Pulmonary artery endothelial cell (primary cell): Measurements from ENCODE around the gene MFAP5. TPM values are rescaled to one million over a fixed set of nuclear protein-coding genes. Genes with fewer than 3 reads are reported as not detected.
"Not testable (repeated sequence)": the region's sequence is repeated elsewhere in the genome, so short reads cannot be mapped to it uniquely, and the experiment has no call there.

Source experiments
- DNase-seq: peaks from one replicate; pipeline ENCODE4 v3.0.0-alpha.2; 2011; ENCODE audit warnings: low read depth, low spot score
- total RNA-seq: library from RNA; depleted of rRNA; stranded (reverse); fragments of >200 nt; gene quantifications from 2 replicates; pipeline ENCODE4 v1.2.3, GENCODE V29; 2014

Gene MFAP5
- total RNA-seq, 1 donor from 2014 or later = 0.20 TPM

DNA sequence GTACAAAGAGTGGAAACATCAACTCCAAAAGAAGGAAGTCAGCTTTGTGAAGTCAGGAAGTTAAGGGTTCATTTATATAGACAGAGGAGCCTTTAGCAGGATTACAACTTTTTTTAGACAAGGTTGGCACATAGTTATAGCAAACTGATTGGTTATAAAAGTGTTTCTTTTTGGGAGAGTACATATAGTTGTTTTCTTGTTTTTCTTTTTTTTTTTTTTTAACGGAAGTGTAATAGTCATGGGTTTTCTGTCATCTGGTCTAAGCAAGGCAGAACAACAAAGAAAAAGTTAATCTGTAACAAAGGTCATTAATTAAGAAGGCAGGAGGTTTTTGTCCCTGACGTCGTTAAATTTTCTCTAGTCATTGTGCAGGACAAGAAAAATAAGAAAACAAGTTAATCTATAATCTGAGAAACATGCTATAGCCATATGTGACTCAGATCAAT, 13.0 kb upstream of the MFAP5 start:
- DNase-seq = no peak

DNA sequence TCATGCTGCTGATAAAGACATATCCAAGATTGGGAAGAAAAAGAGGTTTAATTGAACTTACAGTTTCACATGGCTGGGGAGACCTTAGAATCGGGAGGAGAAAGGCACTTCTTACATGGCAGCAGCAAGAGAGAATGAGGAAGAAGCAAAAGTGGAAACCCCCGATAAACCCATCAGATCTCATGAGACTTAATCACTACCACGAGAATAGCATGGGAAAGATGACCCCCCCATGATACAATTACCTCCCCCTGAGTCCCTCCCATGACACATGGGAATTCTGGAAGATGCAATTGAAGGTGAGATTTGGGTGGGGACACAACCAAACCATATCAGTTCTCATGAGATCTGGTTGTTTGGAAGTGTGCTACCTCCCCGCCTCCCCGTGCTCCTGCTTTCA, 9.8 kb upstream of the MFAP5 start:
- DNase-seq = no peak

DNA sequence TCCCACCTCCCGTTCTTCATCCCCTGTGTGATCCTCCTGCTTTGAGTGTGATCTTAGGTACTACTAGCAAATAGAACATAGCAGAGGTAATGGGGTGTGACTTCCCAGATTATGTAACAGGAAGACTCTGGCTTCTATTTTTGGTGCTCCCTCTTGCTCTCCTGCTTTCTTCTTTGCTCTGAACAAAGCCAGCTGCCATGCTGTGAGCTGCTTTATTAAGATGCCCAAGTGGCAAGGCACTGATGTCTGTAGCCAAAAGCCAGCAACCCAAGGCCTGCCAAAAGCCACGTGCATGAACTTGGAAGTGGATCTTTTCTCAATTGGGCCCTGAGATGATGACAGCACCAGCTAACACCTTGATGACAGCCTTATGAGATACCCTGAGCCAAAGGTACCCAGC, 5.8 kb upstream of the MFAP5 start:
- no peak for DNase-seq

DNA sequence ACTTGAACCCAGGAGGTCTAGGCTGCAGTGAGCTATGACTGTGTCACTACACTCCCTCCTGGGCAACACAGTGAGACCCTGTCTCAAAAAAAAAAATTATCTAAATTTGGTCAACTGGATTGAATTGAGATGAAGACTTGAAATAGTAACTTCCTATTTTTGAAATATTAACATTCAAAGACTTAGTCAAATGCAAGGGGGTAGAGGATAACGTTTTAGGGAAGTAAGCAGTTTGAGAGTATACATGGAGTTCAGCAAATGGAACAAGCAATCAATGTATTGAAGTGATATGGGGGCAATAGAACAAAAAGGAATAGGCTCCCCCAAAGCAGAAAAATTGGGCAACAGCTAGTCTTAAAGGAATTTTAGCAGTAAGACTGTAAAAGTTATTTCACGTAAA, 4.6 kb upstream of the MFAP5 start:
- DNase-seq = no peak

DNA sequence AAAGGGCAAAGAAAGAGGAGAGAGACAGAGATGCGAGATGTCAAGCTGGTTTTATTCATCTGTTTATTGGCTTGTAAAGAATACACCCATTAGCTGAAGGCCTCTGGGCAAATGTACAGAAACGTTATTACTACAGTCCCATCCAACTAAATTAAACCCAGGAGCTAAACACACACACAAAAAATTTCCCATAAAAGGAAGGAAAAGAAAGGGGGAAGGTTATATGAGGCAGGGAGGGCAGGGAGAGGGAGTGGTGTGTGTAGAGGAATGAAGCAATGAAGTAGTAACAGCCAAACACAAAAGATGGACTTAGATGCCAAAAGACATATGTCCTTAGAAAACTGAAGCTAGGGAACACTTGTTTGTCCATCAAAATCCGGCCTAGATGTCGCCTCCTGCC, 3.1 kb upstream of the MFAP5 start:
- no peak for DNase-seq

GRCh38 chr12:8664228-8664913, 1.7 kb upstream of the MFAP5 start:
- DNase-seq = no peak

DNA sequence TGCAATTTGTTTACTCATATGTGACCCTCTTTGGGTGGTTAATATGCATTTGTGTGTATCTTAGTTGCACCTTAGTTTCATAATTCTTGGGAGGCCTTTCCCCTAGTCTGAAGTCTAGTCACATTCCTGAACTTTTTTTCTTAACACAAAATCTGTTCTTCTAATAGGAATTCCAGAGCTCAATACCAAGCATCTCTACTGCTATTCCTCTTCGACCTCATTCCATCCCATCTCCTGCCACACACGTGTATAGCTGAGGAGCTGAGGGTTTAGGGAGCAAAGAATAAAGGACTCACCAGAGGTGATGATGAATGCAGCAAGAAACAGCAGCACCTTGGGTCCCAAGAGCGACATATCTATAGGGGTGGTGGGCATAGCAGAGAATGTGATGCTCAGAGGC, 875 bp downstream of the MFAP5 start:
- no peak for DNase-seq

DNA sequence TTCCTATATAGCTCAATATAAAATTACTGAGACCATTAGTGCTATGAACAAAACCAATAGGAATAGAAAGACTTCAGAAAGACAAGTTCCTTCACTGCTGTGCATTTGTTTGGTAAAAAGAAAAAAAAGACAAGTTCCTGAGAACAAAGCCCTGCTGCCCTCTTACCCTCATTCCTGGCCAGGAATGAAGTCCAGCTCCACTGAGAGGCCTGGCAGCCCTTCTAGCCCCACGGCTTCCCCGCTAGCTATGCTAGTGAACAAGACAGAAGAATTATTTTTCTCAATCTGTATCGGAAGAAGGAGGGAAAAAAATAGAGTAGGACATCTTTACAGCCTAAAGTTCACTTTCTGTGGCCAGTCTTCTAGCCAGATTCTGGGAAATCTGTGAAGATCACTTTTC, 1.6 kb downstream of the MFAP5 start:
- no peak for DNase-seq

- no peak for DNase-seq
Observed at GRCh38 chr12:8658346-8658745, 4.3 kb downstream of the MFAP5 start.

DNA sequence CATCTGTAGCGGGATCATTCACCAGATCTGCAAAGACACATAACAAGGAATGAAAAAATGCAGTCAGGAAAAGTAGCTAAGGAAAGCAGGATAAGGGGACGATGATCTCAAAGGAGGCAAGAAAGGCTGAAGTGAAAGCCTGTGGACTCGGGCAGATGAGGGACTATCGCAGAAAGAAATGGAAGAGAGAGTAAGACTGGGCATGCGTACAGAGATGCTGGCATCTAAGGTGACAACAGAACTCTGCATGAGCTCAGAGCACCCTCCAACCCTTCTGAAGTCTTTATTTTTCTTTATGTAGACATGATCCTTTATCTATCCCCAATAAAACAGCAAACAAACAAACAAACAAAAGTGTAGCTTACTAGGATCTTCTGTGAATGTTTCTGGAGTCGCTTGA, 7.2 kb downstream of the MFAP5 start:
- DNase-seq = no peak

GRCh38 chr12:8648576-8649205, 13.9 kb downstream of the MFAP5 start:
- DNase-seq = no peak

DNA sequence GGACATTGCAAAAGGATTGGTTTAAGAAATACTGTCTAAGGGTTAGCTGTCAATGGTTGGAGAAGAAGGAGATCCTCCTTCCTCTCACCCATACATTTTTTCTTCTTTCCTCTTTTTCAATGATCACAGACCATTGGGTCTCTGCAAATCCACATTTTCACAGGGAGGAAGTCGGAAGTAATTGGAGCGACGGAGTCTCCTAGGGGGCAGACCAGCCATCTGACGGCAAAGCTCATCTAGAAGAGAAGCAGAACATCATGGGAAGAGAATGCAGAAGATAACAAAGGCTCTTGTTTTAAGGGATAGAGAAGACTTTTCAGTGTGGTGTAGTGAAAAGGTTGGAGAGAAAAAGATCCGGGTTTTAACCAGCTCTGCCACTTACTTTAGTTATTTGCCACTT, 14.7 kb downstream of the MFAP5 start:
- no peak for DNase-seq

DNA sequence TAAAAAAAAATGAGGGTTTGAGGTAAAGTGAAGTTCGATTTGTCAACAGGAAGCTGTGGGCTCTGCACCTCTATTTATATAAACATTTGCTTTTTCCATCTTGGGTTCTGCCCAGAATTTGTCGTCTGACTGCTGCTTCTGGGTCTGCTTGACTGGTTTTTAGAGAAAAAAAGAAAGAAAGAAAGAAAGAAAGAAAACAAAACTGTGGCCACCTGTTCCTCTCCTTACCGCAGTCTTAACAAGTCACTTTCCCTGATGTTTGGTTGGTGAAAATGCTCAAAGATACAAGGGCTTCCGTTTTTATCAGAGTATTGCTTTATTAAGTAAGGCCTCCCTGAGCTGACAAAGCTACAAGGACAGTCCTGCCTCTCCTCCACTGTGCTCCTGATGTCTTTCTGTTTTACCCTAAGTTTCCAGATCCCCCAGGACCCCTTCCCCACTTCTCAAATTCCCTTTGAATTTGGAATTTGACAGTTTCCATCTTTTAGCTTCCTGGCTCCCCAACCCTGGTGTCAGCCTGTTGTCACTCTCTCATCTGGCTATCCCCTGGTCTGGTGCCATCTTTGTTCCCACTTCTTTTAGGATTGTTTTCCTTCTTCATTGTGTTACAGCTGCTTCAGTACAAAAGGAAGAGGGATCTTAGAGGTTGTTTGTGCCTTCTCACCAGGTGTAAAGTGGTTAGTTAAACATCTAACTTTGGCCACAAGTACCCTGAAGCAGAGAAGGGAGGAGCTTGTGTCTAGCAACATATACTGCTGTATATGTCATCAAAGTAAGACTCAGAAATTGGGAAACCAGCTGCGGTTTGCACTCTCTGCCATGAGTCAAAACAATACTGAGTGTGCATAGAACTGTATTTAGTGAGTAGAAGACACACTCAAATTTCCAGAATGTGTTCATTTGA, 18.0 kb downstream of the MFAP5 start:
- no peak for DNase-seq

DNA sequence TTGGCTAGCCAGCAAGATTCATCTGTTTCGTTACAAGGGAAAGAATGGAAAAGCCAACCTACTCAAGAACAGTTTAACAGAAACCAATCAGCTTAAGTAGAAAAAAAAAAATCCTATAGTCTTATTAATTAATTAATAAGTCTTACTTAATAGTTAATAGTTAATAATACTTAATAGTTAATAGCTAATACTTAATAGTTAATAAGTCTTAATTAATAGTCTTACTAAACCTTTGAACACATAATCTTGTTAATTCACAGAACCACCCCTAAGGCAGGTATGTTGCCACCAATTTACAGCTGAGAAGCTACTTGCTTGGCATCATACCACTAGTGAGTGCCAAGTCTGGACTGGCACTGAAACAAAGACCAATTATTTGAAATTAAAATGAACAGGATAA, 19.9 kb downstream of the MFAP5 start:
- DNase-seq = no peak

GRCh38 chr12:8639936-8640335, 22.7 kb downstream of the MFAP5 start:
- no peak for DNase-seq

DNA sequence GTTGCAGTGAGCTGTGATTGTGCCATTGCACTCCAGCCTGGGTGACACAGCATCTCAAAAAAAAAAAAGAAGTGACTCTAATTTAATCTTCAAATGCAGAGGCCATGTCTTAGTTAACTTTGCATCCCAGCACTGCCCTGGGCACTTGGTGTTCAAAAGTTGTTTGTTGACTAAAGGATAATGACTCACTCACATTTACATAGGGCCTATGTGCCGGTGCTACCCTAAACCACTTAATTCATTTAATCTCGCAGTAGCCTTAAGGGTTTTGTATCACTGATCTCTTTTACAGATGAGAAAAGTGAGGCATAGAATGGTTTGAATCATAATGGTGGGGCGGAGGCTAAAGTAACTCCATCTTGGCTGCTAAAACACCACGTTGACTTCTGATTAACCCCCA, 23.7 kb downstream of the MFAP5 start:
- no peak for DNase-seq

DNA sequence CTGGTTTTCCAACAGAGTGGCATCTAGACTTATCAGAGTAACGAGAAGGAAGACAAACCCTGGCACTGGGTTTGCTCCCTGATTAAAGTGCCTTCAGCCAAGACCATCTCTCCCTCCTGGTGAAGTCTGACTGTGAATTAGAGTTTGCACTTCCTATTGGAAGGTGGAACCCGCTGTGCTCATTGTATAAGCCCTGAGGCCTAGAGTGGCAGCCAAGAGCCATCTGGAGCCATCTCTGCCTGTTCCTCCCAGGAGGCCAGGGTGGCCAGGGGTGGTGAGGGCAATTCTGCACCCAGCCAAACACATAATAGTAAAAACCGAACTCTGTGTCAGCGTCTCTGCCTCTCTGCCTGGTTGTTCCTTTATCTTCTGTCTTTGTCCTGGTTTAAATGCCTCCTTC, 25.0 kb downstream of the MFAP5 start:
- no peak for DNase-seq

DNA sequence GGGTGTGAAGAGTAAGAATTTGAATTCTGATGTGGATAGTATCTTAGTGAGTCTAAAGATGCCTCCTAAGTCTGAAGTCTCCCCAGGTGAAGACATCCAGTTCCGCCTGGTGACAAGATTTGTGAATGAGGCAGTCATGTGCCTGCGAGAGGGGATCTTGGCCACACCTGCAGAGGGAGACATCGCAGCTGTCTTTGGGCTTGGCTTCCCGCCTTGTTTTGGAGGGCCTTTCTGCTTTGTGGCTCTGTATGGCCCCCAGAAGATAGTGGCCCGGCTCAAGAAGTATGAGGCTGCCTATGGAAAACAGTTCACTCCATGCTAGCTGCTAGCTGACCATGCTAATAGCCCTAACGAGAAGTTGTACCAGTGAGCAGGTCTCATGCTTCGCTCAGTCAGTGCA, 25.4 kb downstream of the MFAP5 start:
- no peak for DNase-seq

DNA sequence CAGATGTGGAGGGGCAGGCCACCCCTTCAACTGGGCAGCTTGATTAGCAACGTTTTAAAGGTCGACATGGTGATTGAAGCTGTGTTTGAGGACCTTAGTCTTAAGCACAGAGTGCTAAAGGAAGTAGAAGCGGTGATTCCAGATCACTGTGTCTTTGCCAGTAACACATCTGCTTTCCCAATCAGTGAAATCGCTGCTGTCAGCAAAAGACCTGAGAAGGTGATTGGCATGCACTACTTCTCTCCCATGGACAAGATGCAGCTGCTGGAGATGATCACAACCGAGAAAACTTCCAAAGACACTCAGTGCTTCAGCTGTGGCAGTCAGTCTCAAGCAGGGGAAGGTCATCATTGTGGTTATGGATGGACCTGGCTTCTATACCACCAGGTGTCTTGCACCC, 26.0 kb downstream of the MFAP5 start:
- no peak for DNase-seq

DNA sequence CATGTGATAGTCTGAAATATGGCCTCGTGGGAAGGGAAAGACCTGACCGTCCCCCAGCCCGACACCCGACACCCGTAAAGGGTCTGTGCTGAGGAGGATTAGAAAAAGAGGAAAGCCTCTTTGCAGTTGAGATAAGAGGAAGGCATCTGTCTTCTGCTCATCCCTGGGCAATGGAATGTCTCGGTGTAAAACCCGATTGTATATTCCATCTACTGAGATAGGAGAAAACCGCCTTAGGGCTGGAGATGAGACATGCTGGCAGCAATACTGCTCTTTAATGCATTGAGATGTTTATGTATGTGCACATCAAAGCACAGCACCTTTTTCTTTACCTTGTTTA, 26.6 kb downstream of the MFAP5 start:
- not testable (repeated sequence) for DNase-seq

- DNase-seq = not testable (repeated sequence)
Observed at GRCh38 chr12:8635342-8636006, 27.2 kb downstream of the MFAP5 start.

- no peak for DNase-seq
Observed at GRCh38 chr12:8630131-8630530, 32.5 kb downstream of the MFAP5 start.
